Prostate gland (tissue), 2 donors: ENCODE results near the gene CCDC69.

ENCODE experiments used
- CTCF ChIP-seq, 4 experiments: fragments of 200-600 bp in 2 of 4; fragments of 450-650 bp in 2 of 4; sonication (generic) in 2 of 4; IDR thresholded peaks; 1 replicate in 3 of 4; 2 replicates in 1 of 4; pipeline ENCODE4 v1.5.1; 2016 to 2019; ENCODE audit warnings: antibody characterized with exemption in 4 of 4, mild to moderate bottlenecking in 2 of 4, moderate library complexity in 2 of 4
- POLR2A ChIP-seq: fragments of 450-650 bp; IDR thresholded peaks from one replicate; pipeline ENCODE4 v1.6.1; 2016; ENCODE audit warnings: antibody characterized with exemption, mild to moderate bottlenecking

DNA sequence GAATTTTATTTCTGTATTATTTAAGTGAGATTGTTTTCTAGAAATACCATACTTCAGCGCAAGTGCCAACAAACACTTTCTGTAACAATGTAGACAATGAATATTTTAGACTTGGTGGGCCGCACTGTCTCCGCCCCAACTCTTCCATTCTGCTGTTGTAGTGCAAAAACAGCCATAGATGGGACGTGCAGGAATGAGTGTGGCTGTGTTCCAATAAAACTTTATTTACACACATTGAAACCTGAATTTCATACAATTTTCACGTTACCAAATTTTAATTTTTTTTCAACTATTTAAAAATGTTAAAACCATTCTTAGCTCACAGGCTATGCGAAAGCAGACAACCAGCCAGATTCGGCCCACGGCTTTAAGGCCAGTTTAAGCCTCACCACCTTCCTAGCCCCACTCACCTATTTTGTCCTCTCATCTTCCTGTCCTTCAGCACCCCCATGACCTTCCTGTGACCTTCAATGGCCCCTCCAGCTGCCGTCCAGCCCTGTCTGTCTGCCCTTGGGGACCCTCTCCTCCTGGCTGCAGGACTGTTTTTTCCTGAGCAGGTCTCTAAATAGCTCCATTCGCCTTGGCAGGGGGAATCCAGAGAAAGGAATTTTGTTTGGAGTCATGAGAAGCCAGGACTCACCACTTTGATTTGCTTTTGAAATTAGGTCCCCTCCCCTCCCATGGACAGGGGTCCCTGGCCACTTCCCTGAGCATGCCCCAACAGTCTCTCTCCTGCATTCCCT lies 55.1 kb downstream of the CCDC69 start:
- no peak for TF ChIP-seq CTCF (IDR thresholded peaks at IDR 0.05)
- no peak for TF ChIP-seq POLR2A
